HepG2 (cell line): ENCODE data around the gene LITAF. TPM values are rescaled to one million over a fixed set of nuclear protein-coding genes. Genes with fewer than 3 reads are reported as not detected.

Experiments used
- ATAC-seq: fragments of 200-7000 bp; cut with Tn5 transposase; 3 replicates; pipeline ENCODE4 v1.9.1; 2020; ENCODE audit warnings: mild to moderate bottlenecking, moderate library complexity
- BruUV-seq: library from RNA; stranded (reverse); fragments of 400-500 nt; replicated peaks from 2 replicates; lab custom pipeline; 2021; lab: Mats Ljungman, UMichigan
- CTCF ChIA-PET: fragments of 300-600 bp; formaldehyde crosslinking; extraction: SDS; loops from one replicate; lab custom pipeline; 2021; ENCODE audit warnings: low total read pairs, inconsistent platforms, low intra/inter-chr PET ratio; lab: Yijun Ruan, JAX
- POLR2A ChIA-PET: fragments of 350-600 bp; sonication (Branson Sonifier 250); formaldehyde crosslinking; loops from one replicate; lab custom pipeline; 2020; ENCODE audit warnings: antibody characterized with exemption, inconsistent platforms; lab: Yijun Ruan, JAX
- DNase-seq: peaks from one replicate; pipeline ENCODE4 v3.0.0-alpha.2; 2015; ENCODE audit warnings: low spot score
- FAIRE-seq: peaks from 3 replicates; lab custom pipeline; 2011; peaks lifted over from hg19 to GRCh38; lab: Jason Lieb, UNC
- H2AFZ ChIP-seq: one replicate; pipeline ENCODE4 v1.6.1; 2011; ENCODE audit warnings: low read length, inconsistent platforms
- H3K27ac ChIP-seq: fragments of 300-600 bp; 3 replicates; pipeline ENCODE4 v1.8.0; 2011; ENCODE audit warnings: mixed run types, mild to moderate bottlenecking, mixed read lengths, low read length, inconsistent platforms; ENCODE audit not compliant: insufficient read depth; ENCODE audit errors: extremely low read length
- H3K27me3 ChIP-seq, 2 experiments: fragments of 200-600 bp in 1 of 2; 2 replicates in 1 of 2; 3 replicates in 1 of 2; pipeline versions ENCODE4 v1.6.0 to v1.8.0; 2011; ENCODE audit warnings: low read length in 2 of 2, mild to moderate bottlenecking in 2 of 2, moderate library complexity in 2 of 2, inconsistent platforms in 1 of 2; ENCODE audit not compliant: insufficient read depth in 2 of 2, control insufficient read depth in 1 of 2
- H3K36me3 ChIP-seq, 2 experiments: fragments of 200-600 bp in 1 of 2; replicated peaks in 1 of 2; 2 replicates in 1 of 2; 3 replicates in 1 of 2; pipeline versions ENCODE4 v1.5.1 to v1.8.0; 2011; ENCODE audit warnings: low read length in 2 of 2, inconsistent platforms in 1 of 2; ENCODE audit not compliant: insufficient read depth in 2 of 2, control insufficient read depth in 1 of 2
- H3K4me1 ChIP-seq: 2 replicates; pipeline ENCODE4 v1.5.1; 2012; ENCODE audit warnings: low read length, inconsistent platforms; ENCODE audit not compliant: insufficient read depth
- H3K4me2 ChIP-seq: 2 replicates; pipeline ENCODE4 v1.6.0; 2011; ENCODE audit warnings: low read depth, low read length, inconsistent platforms
- H3K4me3 ChIP-seq, 3 experiments: fragments of 200-600 bp in 1 of 3; sonication (generic), shearing (Covaris generic) in 1 of 3; replicated peaks in 1 of 3; 2 replicates each; pipeline ENCODE4 v1.5.1; 2011 to 2016; ENCODE audit warnings: low read length in 3 of 3, inconsistent platforms in 2 of 3, low read depth in 2 of 3, mild to moderate bottlenecking in 2 of 3, control low read depth in 1 of 3, mixed read lengths in 1 of 3; ENCODE audit not compliant: insufficient read depth in 1 of 3
- H3K79me2 ChIP-seq: one replicate; pipeline ENCODE4 v1.6.1; 2011; ENCODE audit warnings: low read length, inconsistent platforms; ENCODE audit not compliant: insufficient read depth
- H3K9ac ChIP-seq: 2 replicates; pipeline ENCODE4 v1.6.0; 2011; ENCODE audit warnings: mild to moderate bottlenecking, low read depth, low read length, inconsistent platforms; ENCODE audit not compliant: insufficient read depth
- H3K9me3 ChIP-seq: 2 replicates; pipeline ENCODE4 v1.5.1; 2012; ENCODE audit warnings: mild to moderate bottlenecking, low read length
- H4K20me1 ChIP-seq: 2 replicates; pipeline ENCODE4 v1.6.0; 2011; ENCODE audit warnings: inconsistent platforms, mild to moderate bottlenecking, low read length, moderate library complexity; ENCODE audit not compliant: insufficient read depth
- CHD4 ChIP-seq: fragments of 200-600 bp; sonication (generic); IDR thresholded peaks from 2 replicates; pipeline ENCODE4 v1.7.0; 2017; ENCODE audit warnings: mild to moderate bottlenecking, low read length, borderline replicate concordance
- CREM ChIP-seq, 2 experiments: sonication (generic) in 1 of 2; formaldehyde crosslinking in 1 of 2; IDR thresholded peaks; 2 replicates each; pipeline versions ENCODE4 v1.4.0 to v1.6.1; 2016 to 2020; ENCODE audit warnings: antibody characterized with exemption in 1 of 2, mild to moderate bottlenecking in 1 of 2, missing genetic modification reagents in 1 of 2
- ERF ChIP-seq: IDR thresholded peaks from 2 replicates; pipeline ENCODE4 v1.6.1; 2018; ENCODE audit warnings: missing biosample characterization, missing genetic modification reagents
- GRHL1 ChIP-seq: sonication (generic); formaldehyde crosslinking; conservative IDR thresholded peaks from 2 replicates; pipeline ENCODE4 v1.8.0; 2022; ENCODE audit warnings: missing genetic modification reagents
- ISL2 ChIP-seq: sonication (generic); formaldehyde crosslinking; IDR thresholded peaks from 2 replicates; pipeline ENCODE4 v1.5.0; 2020; ENCODE audit warnings: missing genetic modification reagents
- MAFF ChIP-seq: IDR thresholded peaks from 2 replicates; pipeline ENCODE4 v1.6.1; 2011; ENCODE audit warnings: low read depth, low read length, improper control_type of control experiment
- MAFK ChIP-seq, 2 experiments: IDR thresholded peaks in 1 of 2; conservative IDR thresholded peaks in 1 of 2; 2 replicates each; pipeline ENCODE4 v1.6.1; 2011; ENCODE audit warnings: improper control_type of control experiment in 2 of 2, low read length in 2 of 2
- NR2F2 ChIP-seq: IDR thresholded peaks from 2 replicates; pipeline ENCODE4 v1.6.1; 2012; ENCODE audit warnings: low read depth, inconsistent platforms, borderline replicate concordance
- PCBP1 ChIP-seq: fragments of 200-400 bp; formaldehyde crosslinking; IDR thresholded peaks from 2 replicates; pipeline ENCODE4 v1.6.1; 2017; ENCODE audit warnings: mild to moderate bottlenecking, low read depth, low read length, borderline replicate concordance
- TOPORS ChIP-seq: sonication (generic); formaldehyde crosslinking; IDR thresholded peaks from 2 replicates; pipeline ENCODE4 v1.8.0; 2023; ENCODE audit warnings: mild to moderate bottlenecking, missing genetic modification reagents
- ZNF276 ChIP-seq: sonication (generic); formaldehyde crosslinking; IDR thresholded peaks from 2 replicates; pipeline ENCODE4 v1.4.0; 2020; ENCODE audit warnings: mild to moderate bottlenecking, low read depth, missing genetic modification reagents
- WGBS: methylation state at CpG from one replicate; pipeline ENCODE4 v1.1.6; 2017; ENCODE audit warnings: low lambda C conversion rate; 5-methylcytosine and 5-hydroxymethylcytosine counted together
- in situ Hi-C: cut with HindIII; loops from 2 replicates; pipeline ENCODE4 v1.10.0; 2017; ENCODE audit warnings: low pct_unique_long_range_greater_than_20kb; ENCODE audit not compliant: extremely low pct_ligation_motif_present
- intact Hi-C: fragments of 100-400 bp; cut with micrococcal nuclease; formaldehyde crosslinking; loops from one replicate; pipeline ENCODE4 v1.10.0; 2022; ENCODE audit not compliant: unreplicated experiment
- polyA plus RNA-seq, 8 experiments: library from polyadenylated mRNA; depleted of rRNA in 3 of 8; stranded (reverse) in 7 of 8; unstranded in 1 of 8; fragments of >200 nt; fragmentation: Illumina TruSeq in 4 of 8; extraction: Trizol in 4 of 8; gene quantifications; 2 replicates each; pipeline versions ENCODE4 v1.2.1 to v1.2.3, GENCODE V29; 2011 to 2016; ENCODE audit warnings: low read depth in 4 of 8, missing spikeins in 1 of 8, mixed read lengths in 1 of 8; ENCODE audit not compliant: insufficient read depth in 1 of 8
- total RNA-seq, 5 experiments: library from RNA; depleted of rRNA; stranded (reverse); fragments of >200 nt; fragmentation: Illumina TruSeq; extraction: Trizol; gene quantifications; 2 replicates each; pipeline ENCODE4 v1.2.3, GENCODE V29; 2016; ENCODE audit warnings: low read depth in 1 of 5

LITAF gene
- total and polyA plus RNA-seq, 2 of the 13 experiments (the other 11 are each of a cell fraction or from before 2014, with no cell fraction given), result 80.1 to 141 TPM

GRCh38 chr16:11520442-11520841 is 66.3 kb downstream of the LITAF start (continued):
- no peak for TF ChIP-seq CREM (IDR thresholded peaks at IDR 0.05)
- no peak for TF ChIP-seq CREM (CRISPR knock-in tag; IDR thresholded peaks at IDR 0.05)
- TF ChIP-seq GRHL1 (CRISPR knock-in tag), result no peak
- no peak for TF ChIP-seq PCBP1
- TF ChIP-seq ZNF276 (CRISPR knock-in tag), result no peak
- no peak for TF ChIP-seq ISL2 (CRISPR knock-in tag)
- TF ChIP-seq TOPORS (CRISPR knock-in tag), result no peak
- TF ChIP-seq CHD4, result no peak
- TF ChIP-seq ERF (CRISPR knock-in tag), result no peak

- H3K27ac ChIP-seq, result no peak overlapping the region
- 41% methylated on average over 5 of the region's 5 CpGs for WGBS
- H3K9me3 ChIP-seq, result no peaks in the 10 kb centered on the region
- H3K9ac ChIP-seq, result no peak overlapping the region
- DNase-seq, result no peak
- peak; percentile 69 for TF ChIP-seq MAFF
- no peak for TF ChIP-seq NR2F2
- TF ChIP-seq MAFK (conservative IDR thresholded peaks at IDR 0.05 in 1 of 2, IDR thresholded peaks at IDR 0.05 in 1 of 2; ENCODE audit: low read length in 2 of 2), result peak; percentile 79 to 87
- TF ChIP-seq, all 625 proteins: peak for 2
- Histone ChIP-seq H3K36me3 (no peaks in the 10 kb centered on the region), H3K27me3 (peaks cover 11 to 50% of the 10 kb centered on the region in 2 experiments), H4K20me1 (no peaks in the 10 kb centered on the region), H3K79me2 (no peaks in the 10 kb centered on the region), H2AFZ (no peak overlapping the region), H3K4me3 (no peak overlapping the region), H3K4me2 (no peak overlapping the region), H3K4me1 (peaks cover 13% of the 10 kb centered on the region)
- ATAC-seq, result no peak
- ChIA-PET CTCF (no interaction called here), POLR2A (no interaction called here)
- intact Hi-C loops (no loop called here), in situ Hi-C loops (loop anchor here (25.0 kb wide), 1 partner anchor 106 kb away; no protein-coding TSS in a partner anchor)
- no peak for FAIRE-seq
- BruUV-seq, result no TSS peak
Observed at GRCh38 chr16:11517961-11518360, 68.8 kb downstream of the LITAF start.
